Measurements from ENCODE around the gene ZNF839.
"Not testable (repeated sequence)": the region's sequence is repeated elsewhere in the genome, so short reads cannot be mapped to it uniquely, and the experiment has no call there.

Gene ZNF839

GRCh38 chr14:102344084-102344483 lies 24.5 kb downstream of the ZNF839 start:
- DNase-seq: no peak

DNA sequence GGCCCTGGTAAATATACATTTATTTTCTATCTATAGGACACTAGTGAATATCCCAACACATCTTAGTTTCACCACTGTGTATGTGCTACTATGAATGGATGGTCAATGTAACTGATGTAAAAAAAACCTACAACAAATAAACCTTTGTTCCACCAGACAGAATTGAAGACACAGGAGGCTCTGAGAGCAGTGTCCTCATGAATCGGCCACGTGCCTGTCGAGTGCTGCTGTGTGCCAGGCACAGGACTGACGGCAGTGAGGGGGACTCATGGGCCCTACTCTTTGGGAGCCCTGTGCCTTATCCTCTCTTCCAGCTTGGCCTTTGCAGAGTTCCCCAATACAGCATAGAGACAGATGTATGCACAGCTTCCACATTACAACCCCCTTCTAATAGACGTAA lies 24.9 kb downstream of the ZNF839 start:
- no peak for DNase-seq

DNA sequence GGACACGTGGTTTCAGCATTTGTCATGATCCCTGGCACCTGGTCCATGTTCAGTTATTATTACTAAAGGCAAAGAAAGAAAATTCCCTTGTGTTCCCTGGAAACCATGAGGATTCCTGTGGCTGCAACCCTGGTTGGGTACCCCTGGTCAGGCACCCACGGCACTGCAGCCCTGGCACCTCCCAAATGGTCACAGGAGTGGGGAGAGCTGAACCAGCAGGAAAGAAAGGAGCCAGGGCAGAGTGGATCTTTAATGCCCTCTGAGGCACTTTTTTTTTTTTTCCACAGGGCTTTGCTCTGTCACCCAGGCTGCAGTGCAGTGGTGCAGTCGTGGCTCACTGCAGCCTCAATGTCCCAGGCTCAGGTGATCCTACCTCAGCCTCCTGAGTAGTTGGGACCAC lies 25.7 kb downstream of the ZNF839 start:
- no peak for DNase-seq

- no peak for DNase-seq
Measured at GRCh38 chr14:102346645-102347044, 27.1 kb downstream of the ZNF839 start.

DNA sequence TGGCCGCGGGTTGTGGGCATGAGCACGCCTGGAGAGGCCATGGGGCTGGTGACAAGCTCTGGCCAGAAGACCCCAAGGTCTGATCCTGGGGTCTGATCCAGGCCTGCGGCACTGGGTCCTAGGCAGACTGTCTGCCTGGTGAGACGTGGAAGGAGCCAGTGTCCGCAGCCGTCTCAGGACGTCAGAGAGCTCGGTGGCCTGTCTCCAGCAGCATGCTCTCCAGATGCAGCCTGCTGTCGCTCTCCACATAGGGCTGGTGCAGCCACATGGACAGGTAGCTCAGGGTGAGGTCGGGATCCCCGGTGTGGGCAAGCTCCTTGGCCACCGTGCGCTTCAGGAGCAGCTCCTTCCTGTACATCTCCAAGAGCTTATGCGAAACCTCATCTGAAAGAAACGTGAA lies 28.8 kb downstream of the ZNF839 start:
- DNase-seq: no peak

- DNase-seq: no peak
Measured at GRCh38 chr14:102351023-102351422, 31.5 kb downstream of the ZNF839 start.

DNA sequence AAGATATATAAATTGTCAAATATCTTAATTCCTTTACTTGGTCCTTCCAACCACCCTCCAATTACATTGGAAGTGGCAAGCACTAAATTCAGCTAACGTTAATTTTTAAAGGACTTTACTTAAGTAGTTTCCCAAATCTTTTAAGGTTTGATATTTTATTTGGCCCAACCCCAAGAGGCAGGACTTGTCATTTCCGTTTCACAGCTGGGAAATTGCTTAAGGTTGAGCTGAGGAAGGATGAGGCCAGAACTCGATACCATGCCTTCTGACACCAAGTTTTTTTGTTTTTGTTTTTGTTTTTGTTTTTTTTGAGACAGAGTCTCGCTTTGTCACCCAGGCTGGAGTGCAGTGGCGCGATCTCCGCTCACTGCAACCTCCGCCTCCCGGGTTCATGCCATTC lies 32.0 kb downstream of the ZNF839 start:
- not testable (repeated sequence) for DNase-seq

- no peak for DNase-seq
Measured at GRCh38 chr14:102352213-102352612, 32.7 kb downstream of the ZNF839 start.

DNA sequence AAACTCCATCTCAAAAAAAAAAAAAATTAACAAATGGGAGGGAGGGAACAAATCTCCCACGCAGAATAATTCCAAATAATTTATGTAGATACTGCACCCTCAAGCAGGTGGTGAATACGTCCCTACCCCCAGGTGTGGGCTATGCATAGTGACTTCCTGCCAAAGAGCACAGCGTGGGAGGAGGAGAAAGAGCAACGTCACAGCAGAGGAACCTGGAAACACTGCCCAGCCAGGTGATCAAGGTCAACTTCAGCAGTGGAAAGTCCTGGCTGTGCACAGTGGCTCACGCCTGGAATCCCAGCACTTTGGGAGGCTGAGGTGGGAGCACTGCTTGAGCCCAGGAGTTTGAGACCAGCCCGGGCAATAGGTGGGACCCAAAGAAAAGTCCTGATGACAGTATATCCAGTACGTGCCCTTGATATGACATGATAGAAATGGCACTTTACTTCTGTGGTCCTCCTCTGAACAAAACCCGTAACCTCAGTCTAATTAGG lies 33.6 kb downstream of the ZNF839 start:
- DNase-seq: no peak

DNA sequence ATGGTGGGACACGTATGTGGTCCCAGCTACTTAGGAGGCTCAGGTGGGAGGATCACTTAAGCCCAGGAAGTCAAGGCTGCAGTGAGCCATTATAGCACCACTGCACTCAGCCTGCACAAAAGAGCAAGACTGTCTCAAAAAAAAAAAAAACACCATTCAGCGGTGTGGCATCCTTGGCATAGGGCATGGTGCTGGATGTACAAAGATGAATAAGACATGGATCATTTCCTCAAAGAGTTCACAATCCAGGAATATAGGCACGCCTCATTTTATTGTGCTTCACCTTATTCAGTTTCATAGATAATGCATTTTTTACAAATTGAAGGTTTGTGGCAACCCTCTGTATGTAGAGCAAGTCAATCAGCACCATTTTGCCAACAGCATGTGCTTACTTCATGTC lies 36.7 kb downstream of the ZNF839 start:
- no peak for DNase-seq

- DNase-seq: no peak
Measured at GRCh38 chr14:102359341-102359740, 39.8 kb downstream of the ZNF839 start.

DNA sequence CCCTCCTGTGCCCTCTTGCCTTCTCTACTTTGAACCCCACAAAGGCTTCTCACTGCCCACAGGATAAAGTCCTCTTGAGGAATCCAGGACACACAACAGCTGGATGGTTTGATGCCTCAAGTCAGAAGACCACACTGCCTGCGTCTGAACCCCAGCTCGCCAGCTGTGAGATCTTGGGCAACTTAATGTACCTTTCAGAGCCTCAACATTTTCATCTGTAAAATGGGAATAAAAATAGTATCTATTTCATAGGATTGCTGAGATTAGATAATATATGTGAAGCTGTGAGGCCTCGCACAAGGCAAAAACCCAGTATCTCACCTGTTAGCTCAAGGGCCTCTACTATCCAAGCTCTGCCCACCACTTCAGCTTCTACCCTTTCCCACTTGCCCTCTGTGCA lies 40.8 kb downstream of the ZNF839 start:
- no peak for DNase-seq

DNA sequence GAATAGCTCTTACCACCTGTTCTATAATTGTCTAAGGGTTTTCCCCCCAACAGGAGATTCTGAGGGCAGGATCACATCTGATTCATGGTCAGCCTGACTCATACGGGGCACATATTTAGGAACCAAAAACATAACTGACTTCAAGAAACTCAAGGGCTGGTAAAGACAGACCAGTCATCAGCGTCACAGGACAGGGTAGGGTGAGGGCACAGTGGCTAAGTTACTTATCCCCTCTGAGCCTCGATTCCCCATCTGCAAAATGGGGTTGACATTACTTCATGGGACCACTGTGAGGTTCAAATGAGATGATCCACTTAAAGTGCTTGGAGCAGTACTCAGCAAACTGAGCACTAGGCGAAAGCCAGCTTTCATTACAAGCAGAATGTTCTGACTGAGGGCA lies 42.5 kb downstream of the ZNF839 start:
- DNase-seq: peak; percentile 72

- DNase-seq: peak; percentile 96
Measured at GRCh38 chr14:102362545-102363181, 43.1 kb downstream of the ZNF839 start, which contains the start of the genes CINP and TECPR2. CINP (minus strand) TSS chr14:102362890; CDS start chr14:102362851, 39 bp downstream. TECPR2 (plus strand) TSS chr14:102362941; CDS start chr14:102376722, 13,781 bp downstream.

DNA sequence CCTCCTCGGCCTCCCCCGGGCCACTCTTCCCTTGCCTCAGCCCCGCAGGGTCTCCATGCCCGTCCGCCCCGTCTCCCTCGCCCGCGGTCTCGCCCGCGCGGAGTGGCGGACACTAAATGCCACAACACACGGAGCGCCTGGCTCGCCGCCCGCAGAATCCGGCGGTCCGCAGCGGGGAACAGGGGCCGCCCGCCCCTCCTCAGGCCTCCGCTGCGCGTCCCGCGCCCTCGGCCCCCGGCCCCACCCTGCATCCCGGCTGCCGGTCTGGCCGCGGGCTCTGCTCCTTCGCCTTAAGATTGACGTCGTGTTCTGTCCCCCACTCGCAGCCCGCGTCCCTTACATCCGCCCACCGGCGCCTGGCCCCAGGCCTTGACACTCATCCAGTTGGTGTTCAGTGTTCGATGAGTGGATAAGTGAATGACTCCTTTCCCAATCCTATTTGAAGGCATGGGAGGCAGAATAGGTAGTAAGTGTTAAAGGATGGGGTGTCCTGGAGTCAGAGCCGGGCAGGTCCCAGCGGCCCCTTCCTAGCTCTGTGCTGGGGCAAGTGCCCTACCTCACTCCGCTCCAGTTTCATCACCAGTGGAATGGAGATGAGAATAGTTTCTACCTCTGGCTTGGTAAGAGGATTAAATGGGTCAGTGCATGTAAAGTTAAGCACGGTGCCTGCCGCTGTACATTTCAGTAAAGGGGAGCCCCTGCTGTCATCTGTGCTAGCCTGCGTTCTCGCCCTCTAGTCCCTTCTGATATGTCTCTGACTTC lies 43.8 kb downstream of the ZNF839 start:
- peak; percentile 31 for DNase-seq

GRCh38 chr14:102370305-102370809 lies 50.8 kb downstream of the ZNF839 start:
- no peak for DNase-seq

- no peak for DNase-seq
Measured at GRCh38 chr14:102371361-102371760, 51.8 kb downstream of the ZNF839 start.

- no peak for DNase-seq
Measured at GRCh38 chr14:102373110-102373509, 53.6 kb downstream of the ZNF839 start.

DNA sequence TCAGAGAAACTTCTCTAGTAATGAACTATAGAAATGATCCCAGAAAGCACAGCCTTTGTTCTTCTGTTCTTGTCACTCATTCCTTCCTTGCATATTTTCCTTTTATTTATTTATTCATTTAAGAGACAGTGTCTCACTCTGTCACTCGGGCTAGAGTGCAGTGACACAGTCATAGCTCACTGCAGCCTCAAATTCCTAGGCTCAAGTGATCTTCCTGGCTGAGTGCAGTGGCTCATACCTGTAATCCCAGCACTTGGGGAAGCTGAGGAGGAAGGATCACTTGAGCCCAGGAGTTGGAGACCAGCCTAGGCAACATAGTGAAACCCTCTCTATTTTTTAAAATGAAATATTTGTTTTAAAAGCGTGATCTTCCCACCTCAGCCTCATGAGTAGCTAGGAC lies 54.7 kb downstream of the ZNF839 start:
- no peak for DNase-seq

DNA sequence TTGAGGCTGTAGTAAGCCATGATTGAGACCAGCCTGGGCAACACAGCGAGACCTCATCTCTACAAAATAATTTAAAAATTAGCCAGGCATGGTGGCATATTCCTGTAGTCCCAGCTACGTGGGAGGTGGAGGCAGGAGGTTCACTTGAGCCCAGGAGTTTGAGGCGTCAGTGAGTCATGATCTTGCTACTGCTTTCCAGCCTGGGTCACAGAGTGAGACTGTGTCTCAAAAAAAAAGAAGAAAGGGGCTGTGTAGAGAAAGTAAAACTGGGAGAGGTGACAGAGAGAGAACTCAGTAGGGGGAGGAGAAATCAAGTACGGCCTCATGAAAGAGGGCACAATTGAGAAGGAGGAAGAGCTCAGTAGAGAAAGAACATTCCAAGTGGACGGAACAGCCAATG lies 55.6 kb downstream of the ZNF839 start:
- DNase-seq: no peak

- no peak for DNase-seq
Measured at GRCh38 chr14:102377696-102378095, 58.1 kb downstream of the ZNF839 start.

DNA sequence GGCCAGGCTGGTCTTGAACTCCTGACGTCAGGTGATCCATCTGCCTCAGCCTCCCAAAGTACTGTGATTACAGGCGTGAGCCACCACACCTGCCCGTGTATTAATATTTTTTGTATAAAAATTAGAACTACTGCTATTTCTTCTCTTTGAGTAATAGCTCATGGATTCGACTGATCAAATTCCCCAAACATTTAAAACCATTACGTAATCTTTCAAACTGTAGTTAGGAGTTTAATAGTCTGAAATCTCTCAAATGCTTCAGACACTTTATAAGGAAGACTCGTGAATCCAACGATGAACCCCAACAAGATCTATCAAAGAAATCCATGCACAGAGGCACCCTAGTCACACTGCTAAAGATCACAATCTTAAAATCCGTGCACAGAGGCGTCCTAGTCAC lies 59.3 kb downstream of the ZNF839 start:
- DNase-seq: no peak

DNA sequence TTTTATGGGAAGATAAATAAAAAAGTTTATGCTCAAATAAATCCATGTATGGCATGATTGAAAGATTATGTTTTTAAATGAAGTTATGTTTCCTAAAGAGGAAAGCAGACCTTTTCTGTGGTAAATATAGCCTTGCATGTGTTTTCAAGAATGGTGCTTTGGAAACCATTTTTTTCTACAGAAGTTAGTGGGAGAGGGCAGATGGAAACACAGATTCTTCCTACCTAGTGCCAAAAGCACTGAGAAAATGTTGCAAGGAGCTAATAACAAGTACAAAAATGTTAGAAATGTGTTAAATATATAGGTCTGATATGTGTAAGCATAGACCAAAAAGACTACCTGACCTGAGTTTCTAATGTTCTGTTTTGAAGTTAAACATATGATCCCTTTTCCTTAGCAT lies 67.5 kb downstream of the ZNF839 start:
- DNase-seq: no peak

GRCh38 chr14:102389246-102389645 lies 69.7 kb downstream of the ZNF839 start:
- no peak for DNase-seq

Data from stimulated activated CD4-positive, alpha-beta T cell treated with anti-CD3 and anti-CD28 coated beads, Interleukin-1b, Interleukin-23, amount 100 ng/mL, for 48 hours (primary cell).